ENCODE results near the gene TBCEL. TPM values are rescaled to one million over a fixed set of nuclear protein-coding genes. Genes with fewer than 3 reads are reported as not detected.

TBCEL gene
- total RNA-seq, 4 donors from 2014 or later = 14.1 to 38.6 (median 16.4) TPM

- no peak for TF ChIP-seq CTCF (IDR thresholded peaks at IDR 0.05)
- DNase-seq (ENCODE audit: low spot score) (no peak), ATAC-seq (ENCODE audit: low FRiP score) (no peak)
Observed at GRCh38 chr11:121041072-121041471, 17.2 kb downstream of the TBCEL start.

- no peak for ATAC-seq (ENCODE audit: low FRiP score)
Observed at GRCh38 chr11:121042296-121042695, 18.4 kb downstream of the TBCEL start.

GRCh38 chr11:121047926-121048325, 24.0 kb downstream of the TBCEL start:
- TF ChIP-seq CTCF (IDR thresholded peaks at IDR 0.05) = no peak
- DNase-seq (ENCODE audit: low spot score) (no peak), ATAC-seq (ENCODE audit: low FRiP score) (no peak)

More at GRCh38 chr11:121042296-121042695, 18.4 kb downstream of the TBCEL start:
- no peak for DNase-seq (ENCODE audit: low spot score)
- TF ChIP-seq CTCF (IDR thresholded peaks at IDR 0.05) = no peak

GRCh38 chr11:121048464-121049233, 24.7 kb downstream of the TBCEL start:
- DNase-seq (ENCODE audit: low spot score) = no peak
- TF ChIP-seq CTCF (IDR thresholded peaks at IDR 0.05) = no peak
- ATAC-seq (ENCODE audit: low FRiP score) = no peak

- DNase-seq (ENCODE audit: low spot score) (no peak), ATAC-seq (ENCODE audit: low FRiP score) (no peak)
- no peak for TF ChIP-seq CTCF (IDR thresholded peaks at IDR 0.05)
Observed at GRCh38 chr11:121053244-121053643, 29.3 kb downstream of the TBCEL start.

- ATAC-seq (ENCODE audit: low FRiP score) (no peak), DNase-seq (ENCODE audit: low spot score) (no peak)
- TF ChIP-seq CTCF (IDR thresholded peaks at IDR 0.05) = no peak
Observed at GRCh38 chr11:121054266-121054665, 30.4 kb downstream of the TBCEL start.

- ATAC-seq (ENCODE audit: low FRiP score) (no peak), DNase-seq (ENCODE audit: low spot score) (no peak)
- no peak for TF ChIP-seq CTCF (IDR thresholded peaks at IDR 0.05)
Observed at GRCh38 chr11:121055076-121055475, 31.2 kb downstream of the TBCEL start.

Measured in omental fat pad (tissue), 4 donors.